Fibroblast of lung (primary cell): ENCODE measurements around the gene WFDC2. TPM values are rescaled to one million over a fixed set of nuclear protein-coding genes. Genes with fewer than 3 reads are reported as not detected.

Source experiments
- DNase-seq, 2 donors: peaks; one replicate each; pipeline versions ENCODE4 v3.0.0 to v3.0.0-alpha.2; 2010; ENCODE audit warnings: low read depth in 2 of 2
- H2AFZ ChIP-seq: 2 replicates; pipeline ENCODE4 v1.5.1; 2012; ENCODE audit warnings: low read length, control low read depth, inconsistent platforms
- H3K27ac ChIP-seq: 2 replicates; pipeline ENCODE4 v1.5.1; 2011; ENCODE audit warnings: low read length, control low read depth; ENCODE audit not compliant: insufficient read depth
- H3K27me3 ChIP-seq: 2 replicates; pipeline ENCODE4 v1.5.1; 2011; ENCODE audit warnings: mild to moderate bottlenecking, low read length; ENCODE audit not compliant: control insufficient read depth, insufficient read depth
- H3K36me3 ChIP-seq: 2 replicates; pipeline ENCODE4 v1.5.1; 2011; ENCODE audit warnings: low read length; ENCODE audit not compliant: control insufficient read depth, insufficient read depth
- H3K4me1 ChIP-seq: 2 replicates; pipeline ENCODE4 v1.5.1; 2011; ENCODE audit warnings: low read length; ENCODE audit not compliant: control insufficient read depth, insufficient read depth; ENCODE audit errors: extremely low read depth
- H3K4me2 ChIP-seq: 2 replicates; pipeline ENCODE4 v1.5.1; 2011; ENCODE audit warnings: low read length, control low read depth; ENCODE audit not compliant: insufficient read depth; ENCODE audit errors: extremely low read depth
- H3K4me3 ChIP-seq, 4 experiments: fragments of 200-600 bp in 1 of 4; sonication (generic) in 1 of 4; replicated peaks in 1 of 4; 2 replicates each; pipeline ENCODE4 v1.5.1; 2011 to 2016; ENCODE audit warnings: low read length in 4 of 4, low read depth in 3 of 4, mild to moderate bottlenecking in 3 of 4, control low read depth in 2 of 4, inconsistent platforms in 1 of 4, mixed read lengths in 1 of 4; ENCODE audit not compliant: insufficient read depth in 1 of 4; ENCODE audit errors: control extremely low read depth in 1 of 4
- H3K79me2 ChIP-seq: 2 replicates; pipeline ENCODE4 v1.5.1; 2012; ENCODE audit warnings: mild to moderate bottlenecking, low read length, inconsistent platforms; ENCODE audit not compliant: control insufficient read depth, insufficient read depth
- H3K9ac ChIP-seq: 2 replicates; pipeline ENCODE4 v1.5.1; 2011; ENCODE audit warnings: mild to moderate bottlenecking, low read length, control low read depth; ENCODE audit not compliant: insufficient read depth
- H3K9me3 ChIP-seq: 2 replicates; pipeline ENCODE4 v1.5.1; 2012; ENCODE audit warnings: low read depth, low read length; ENCODE audit not compliant: control insufficient read depth, insufficient read depth
- H4K20me1 ChIP-seq: 2 replicates; pipeline ENCODE4 v1.5.1; 2011; ENCODE audit warnings: low read length; ENCODE audit not compliant: control insufficient read depth, insufficient read depth; ENCODE audit errors: extremely low read depth
- CTCF ChIP-seq, 2 donors: IDR thresholded peaks in 1 of 2; conservative IDR thresholded peaks in 1 of 2; 1 replicate in 1 of 2; 2 replicates in 1 of 2; pipeline ENCODE4 v1.5.1; 2011 to 2012; ENCODE audit warnings: low read length in 2 of 2, control low read depth in 1 of 2, inconsistent platforms in 1 of 2, low read depth in 1 of 2, mild to moderate bottlenecking in 1 of 2
- EZH2 ChIP-seq: IDR thresholded peaks from 2 replicates; pipeline ENCODE4 v1.5.1; 2012; ENCODE audit warnings: low read length, control low read depth, mild to moderate bottlenecking; ENCODE audit errors: missing control alignments
- polyA plus RNA-seq, 2 donors: library from polyadenylated mRNA; depleted of rRNA in 1 of 2; stranded (reverse) in 1 of 2; unstranded in 1 of 2; fragments of >200 nt; gene quantifications; 2 replicates each; pipeline ENCODE4 v1.2.1, GENCODE V29; 2011 to 2012; ENCODE audit warnings: missing spikeins in 1 of 2
- total RNA-seq: library from RNA; depleted of rRNA; stranded (reverse); fragments of >200 nt; gene quantifications from 2 replicates; pipeline ENCODE4 v1.2.1, GENCODE V29; 2014

The WFDC2 gene
- total and polyA plus RNA-seq, 2 donors (not counting 1 experiment from before 2014, with no cell fraction given), result not detected

- Histone ChIP-seq H3K4me2 (no peak overlapping the region), H2AFZ (no peak overlapping the region), H3K27ac (no peak overlapping the region), H3K4me3 (no peak overlapping the region), H3K4me1 (no peaks in the 10 kb centered on the region), H3K36me3 (no peaks in the 10 kb centered on the region), H3K79me2 (no peaks in the 10 kb centered on the region), H3K27me3 (no peaks in the 10 kb centered on the region), H4K20me1 (no peaks in the 10 kb centered on the region), H3K9ac (no peak overlapping the region), H3K9me3 (no peaks in the 10 kb centered on the region)
- TF ChIP-seq EZH2, result no peak
- no peak for TF ChIP-seq CTCF (conservative IDR thresholded peaks at IDR 0.05 in 1 of 2, IDR thresholded peaks at IDR 0.05 in 1 of 2; ENCODE audit: low read depth in 1 of 2, low read length in 2 of 2)
- DNase-seq, result no peak
Measured at GRCh38 chr20:45497971-45498494, 28.5 kb downstream of the WFDC2 start.

GRCh38 chr20:45500022-45500421, 30.5 kb downstream of the WFDC2 start:
- TF ChIP-seq CTCF (conservative IDR thresholded peaks at IDR 0.05 in 1 of 2, IDR thresholded peaks at IDR 0.05 in 1 of 2; ENCODE audit: low read depth in 1 of 2, low read length in 2 of 2) (no peak), EZH2 (no peak)
- DNase-seq, result no peak
- no peak overlapping the region for H3K27ac ChIP-seq
- no peaks in the 10 kb centered on the region for H3K79me2 ChIP-seq
- H3K9ac ChIP-seq, result no peak overlapping the region
- H3K9me3 ChIP-seq, result no peaks in the 10 kb centered on the region
- H3K36me3 ChIP-seq, result no peaks in the 10 kb centered on the region
- H3K4me3 ChIP-seq, result no peak overlapping the region
- no peaks in the 10 kb centered on the region for H4K20me1 ChIP-seq
- no peaks in the 10 kb centered on the region for H3K27me3 ChIP-seq
- no peak overlapping the region for H2AFZ ChIP-seq
- no peaks in the 10 kb centered on the region for H3K4me1 ChIP-seq
- H3K4me2 ChIP-seq, result no peak overlapping the region

GRCh38 chr20:45501600-45501999, 32.0 kb downstream of the WFDC2 start:
- H3K79me2 ChIP-seq, result no peaks in the 10 kb centered on the region
- TF ChIP-seq EZH2, result no peak
- no peak for TF ChIP-seq CTCF (conservative IDR thresholded peaks at IDR 0.05 in 1 of 2, IDR thresholded peaks at IDR 0.05 in 1 of 2; ENCODE audit: low read depth in 1 of 2, low read length in 2 of 2)
- no peaks in the 10 kb centered on the region for H3K27me3 ChIP-seq
- H3K27ac ChIP-seq, result no peak overlapping the region
- H2AFZ ChIP-seq, result no peak overlapping the region
- no peaks in the 10 kb centered on the region for H3K36me3 ChIP-seq
- peak in 1 of 2 donors; percentile 1 for DNase-seq
- H3K4me1 ChIP-seq, result no peaks in the 10 kb centered on the region
- H3K4me3 ChIP-seq, result no peak overlapping the region
- H3K4me2 ChIP-seq, result no peak overlapping the region
- no peaks in the 10 kb centered on the region for H3K9me3 ChIP-seq
- no peak overlapping the region for H3K9ac ChIP-seq
- H4K20me1 ChIP-seq, result no peaks in the 10 kb centered on the region
